Colonic mucosa (tissue), 4 donors: ENCODE results near the gene AGAP5. TPM values are rescaled to one million over a fixed set of nuclear protein-coding genes. Genes with fewer than 3 reads are reported as not detected.
"Not testable (repeated sequence)": the region's sequence is repeated elsewhere in the genome, so short reads cannot be mapped to it uniquely, and the experiment has no call there.

Experiments used
- DNase-seq: peaks from one replicate; pipeline ENCODE4 v3.0.0-alpha.2; 2020
- H3K27ac ChIP-seq: fragments of 200-600 bp; one replicate; pipeline ENCODE4 v1.8.0; 2021
- H3K27me3 ChIP-seq: fragments of 200-600 bp; one replicate; pipeline ENCODE4 v1.8.0; 2021
- H3K36me3 ChIP-seq: fragments of 200-600 bp; one replicate; pipeline ENCODE4 v1.8.0; 2021
- H3K4me1 ChIP-seq: fragments of 200-600 bp; one replicate; pipeline ENCODE4 v1.8.0; 2021; ENCODE audit warnings: mild to moderate bottlenecking
- H3K4me3 ChIP-seq: fragments of 200-600 bp; one replicate; pipeline ENCODE4 v1.8.0; 2021
- H3K9ac ChIP-seq, 2 donors: one replicate each; pipeline ENCODE4 v1.7.0; 2013; ENCODE audit warnings: control low read depth in 2 of 2, low read depth in 2 of 2, low read length in 2 of 2
- H3K9me3 ChIP-seq: fragments of 200-600 bp; one replicate; pipeline ENCODE4 v1.8.0; 2021
- CTCF ChIP-seq: fragments of 200-600 bp; IDR thresholded peaks from one replicate; pipeline ENCODE4 v1.8.0; 2022; ENCODE audit warnings: antibody characterized with exemption, mild to moderate bottlenecking
- intact Hi-C: fragments of 100-400 bp; cut with DNase I; formaldehyde crosslinking; loops from one replicate; pipeline ENCODE4 v1.14.1; 2022
- total RNA-seq, 2 donors: library from RNA; stranded (reverse); fragmentation: NEBNext Ultra II Directional in 1 of 2; extraction: Animal tissue kit (Norgen Biotek cat#: 25700) in 1 of 2; gene quantifications; one replicate each; pipeline ENCODE4 v1.2.1, GENCODE V29; 2021
- donor health status: healthy.
- donor health status: DM: no; HTN: no; CAD: no.
- donor health status: DM: no; HTN: no; CAD: no.

AGAP5 gene
- 1 to 10 TPM; 4.8 to 8.2 TPM for total RNA-seq

GRCh38 chr10:73697675-73698159 lies at the start of gene AGAP5:
Gene AGAP5, minus strand, starts transcription at chr10:73698109. Its CDS starts 354 bp downstream, at chr10:73697755.
- DNase-seq, H3K9ac ChIP-seq, H3K27ac ChIP-seq, H3K4me3 ChIP-seq, H3K36me3 ChIP-seq, H3K4me1 ChIP-seq, intact Hi-C loops, H3K9me3 ChIP-seq, H3K27me3 ChIP-seq: not testable (repeated sequence)

GRCh38 chr10:73746721-73747120 lies 48.8 kb upstream of the AGAP5 start:
- H3K9ac ChIP-seq, result no peak overlapping the region
- no peak overlapping the region for H3K4me3 ChIP-seq
- DNase-seq, result no peak
- H3K4me1 ChIP-seq, result peaks cover 5% of the 10 kb centered on the region
- no peaks in the 10 kb centered on the region for H3K9me3 ChIP-seq
- no peak for TF ChIP-seq CTCF
- no peaks in the 10 kb centered on the region for H3K27me3 ChIP-seq
- H3K27ac ChIP-seq, result no peak overlapping the region
- peaks cover 24% of the 10 kb centered on the region for H3K36me3 ChIP-seq
- intact Hi-C loops, result no loop called here

- H3K4me3 ChIP-seq, result peak overlapping the region; percentile 97
- no peaks in the 10 kb centered on the region for H3K27me3 ChIP-seq
- H3K27ac ChIP-seq, result peak overlapping the region; percentile 94
- H3K9me3 ChIP-seq, result no peaks in the 10 kb centered on the region
- TF ChIP-seq CTCF, result no peak
- intact Hi-C loops, result no loop called here
- peak; percentile 73 for DNase-seq
- H3K9ac ChIP-seq, result peak overlapping the region; percentile 94 to 97
- peaks cover 15% of the 10 kb centered on the region for H3K36me3 ChIP-seq
- H3K4me1 ChIP-seq, result peaks cover 5% of the 10 kb centered on the region
Measured at GRCh38 chr10:73744664-73744975, 46.7 kb upstream of the AGAP5 start.

- Histone ChIP-seq H3K27me3 (no peaks in the 10 kb centered on the region), H3K4me1 (peaks cover 5% of the 10 kb centered on the region), H3K9ac (peak within 1 kb of the TSS; percentile 94 to 97), H3K36me3 (peaks cover 10% of the 10 kb centered on the region), H3K9me3 (no peaks in the 10 kb centered on the region), H3K27ac (peak within 1 kb of the TSS; percentile 94), H3K4me3 (peak within 1 kb of the TSS; percentile 97)
- peak; percentile 98 for DNase-seq
- intact Hi-C loops, result no loop called here
- TF ChIP-seq CTCF, result no peak
Measured at GRCh38 chr10:73743905-73744663, 46.2 kb upstream of the AGAP5 start, which contains the start of gene SEC24C. Gene SEC24C, plus strand, starts transcription at chr10:73744372. Its CDS starts 2,461 bp downstream, at chr10:73746833.

- peak overlapping the region; percentile 97 for H3K4me3 ChIP-seq
- H3K27me3 ChIP-seq, result no peaks in the 10 kb centered on the region
- no peak for TF ChIP-seq CTCF
- peaks cover 6% of the 10 kb centered on the region for H3K36me3 ChIP-seq
- intact Hi-C loops, result no loop called here
- H3K27ac ChIP-seq, result peak overlapping the region; percentile 94
- no peak for DNase-seq
- peaks cover 5% of the 10 kb centered on the region for H3K4me1 ChIP-seq
- H3K9me3 ChIP-seq, result no peaks in the 10 kb centered on the region
- H3K9ac ChIP-seq, result peak overlapping the region; percentile 91 to 97
Measured at GRCh38 chr10:73743327-73743904, 45.5 kb upstream of the AGAP5 start.

- Histone ChIP-seq H3K36me3 (no peaks in the 10 kb centered on the region), H3K27ac (no peak overlapping the region), H3K4me3 (no peak overlapping the region), H3K9me3 (no peaks in the 10 kb centered on the region), H3K27me3 (no peaks in the 10 kb centered on the region), H3K9ac (no peak overlapping the region), H3K4me1 (peaks cover 5% of the 10 kb centered on the region)
- no peak for DNase-seq
- no peak for TF ChIP-seq CTCF
- intact Hi-C loops, result no loop called here
Measured at GRCh38 chr10:73742454-73742734, 44.5 kb upstream of the AGAP5 start.

- H3K27me3 ChIP-seq, H3K9me3 ChIP-seq, intact Hi-C loops, H3K36me3 ChIP-seq, H3K9ac ChIP-seq, H3K4me3 ChIP-seq, H3K4me1 ChIP-seq, H3K27ac ChIP-seq, DNase-seq: not testable (repeated sequence)
Measured at GRCh38 chr10:73740501-73741254, 42.8 kb upstream of the AGAP5 start.
